CD4-positive, alpha-beta T cell (primary cell): ENCODE measurements around the gene TEKT5. TPM values are rescaled to one million over a fixed set of nuclear protein-coding genes. Genes with fewer than 3 reads are reported as not detected.

Experiments
- ATAC-seq: fragments of 200-7000 bp; cut with Tn5 transposase; one replicate; pipeline ENCODE4 v1.10.0; 2022; ENCODE audit warnings: mild to moderate bottlenecking; ENCODE audit not compliant: poor library complexity
- CTCF ChIA-PET: fragments of 350-600 bp; sonication (Branson Sonifier 250); formaldehyde crosslinking; loops from one replicate; lab custom pipeline; 2021; ENCODE audit warnings: antibody characterized with exemption, inconsistent platforms; lab: Charles Lee
- POLR2A ChIA-PET: fragments of 350-600 bp; sonication (Branson Sonifier 250); formaldehyde crosslinking; loops from one replicate; lab custom pipeline; 2021; ENCODE audit warnings: antibody characterized with exemption, inconsistent platforms; lab: Charles Lee
- DNase-seq, 14 experiments: peaks; one replicate each; pipeline ENCODE4 v3.0.0-alpha.2; 2013 to 2020; ENCODE audit warnings: mixed read lengths in 2 of 14
- H3K27ac ChIP-seq, 2 donors: one replicate each; pipeline versions ENCODE4 v1.5.1 to v1.7.0; 2013; ENCODE audit warnings: low read length in 2 of 2, low read depth in 1 of 2, mild to moderate bottlenecking in 1 of 2
- H3K27me3 ChIP-seq, 2 experiments: 1 replicate in 1 of 2; 2 replicates in 1 of 2; pipeline versions ENCODE4 v1.6.1 to v1.7.0; 2013; ENCODE audit warnings: low read length in 2 of 2, control low read depth in 1 of 2, mild to moderate bottlenecking in 1 of 2, moderate library complexity in 1 of 2; ENCODE audit not compliant: insufficient read depth in 2 of 2, control insufficient read depth in 1 of 2
- H3K36me3 ChIP-seq: one replicate; pipeline ENCODE4 v1.6.1; 2013; ENCODE audit warnings: low read length, control low read depth; ENCODE audit not compliant: insufficient read depth
- H3K4me1 ChIP-seq: one replicate; pipeline ENCODE4 v1.6.1; 2013; ENCODE audit warnings: low read length, control low read depth; ENCODE audit not compliant: insufficient read depth
- H3K4me3 ChIP-seq: one replicate; pipeline ENCODE4 v1.5.1; 2013; ENCODE audit warnings: mild to moderate bottlenecking, low read length, moderate library complexity
- H3K9me3 ChIP-seq, 2 experiments: 1 replicate in 1 of 2; 2 replicates in 1 of 2; pipeline versions ENCODE4 v1.6.1 to v1.7.0; 2013; ENCODE audit warnings: low read length in 2 of 2, mild to moderate bottlenecking in 2 of 2, control low read depth in 1 of 2, moderate library complexity in 1 of 2; ENCODE audit not compliant: control insufficient read depth in 1 of 2, insufficient read depth in 1 of 2
- H3K27ac Mint-ChIP-seq: one replicate; pipeline ENCODE4 v1.8.0; 2020; ENCODE audit warnings: mixed read lengths
- H3K27me3 Mint-ChIP-seq: one replicate; pipeline ENCODE4 v1.8.0; 2021; ENCODE audit warnings: mixed read lengths
- H3K36me3 Mint-ChIP-seq: one replicate; pipeline ENCODE4 v1.8.0; 2021; ENCODE audit warnings: low read depth, mixed read lengths
- H3K4me1 Mint-ChIP-seq: one replicate; pipeline ENCODE4 v1.8.0; 2021; ENCODE audit warnings: low read depth, mixed read lengths
- H3K4me3 Mint-ChIP-seq: one replicate; pipeline ENCODE4 v1.8.0; 2020; ENCODE audit warnings: mild to moderate bottlenecking, mixed read lengths
- H3K9me3 Mint-ChIP-seq: one replicate; pipeline ENCODE4 v1.8.0; 2020; ENCODE audit warnings: mixed read lengths
- CTCF ChIP-seq: fragments of 200-600 bp; IDR thresholded peaks from one replicate; pipeline ENCODE4 v1.8.0; 2022; ENCODE audit warnings: antibody characterized with exemption, mild to moderate bottlenecking
- intact Hi-C, 2 experiments: fragments of 100-400 bp; cut with DNase I in 1 of 2; cut with micrococcal nuclease in 1 of 2; formaldehyde crosslinking; loops; one replicate each; pipeline versions ENCODE4 v1.15.1 to v1.9.0; 2023 to 2025; cut with DNase I, micrococcal nuclease
- total RNA-seq, 174 experiments: library from RNA in 2 of 174; stranded (reverse) in 2 of 174; gene quantifications; one replicate each; pipeline ENCODE4 v1.2.3 and lab custom pipeline; 2021 to 2026

TEKT5 gene
- total RNA-seq, 2 experiments from 2014 or later: not detected

GRCh38 chr16:10641953-10642949, 52.5 kb downstream of the TEKT5 start:
- H3K27ac ChIP-seq: no peak overlapping the region
- Mint-ChIP-seq H3K36me3 (no peaks in the 10 kb centered on the region), H3K27ac (no peak overlapping the region), H3K27me3 (peaks cover 9% of the 10 kb centered on the region), H3K4me1 (no peaks in the 10 kb centered on the region), H3K9me3 (peaks cover 3% of the 10 kb centered on the region), H3K4me3 (no peak overlapping the region)
- intact Hi-C loops: no loop called here
- ChIA-PET POLR2A (no interaction called here), CTCF (no interaction called here)
- H3K9me3 ChIP-seq: peaks cover 0 to 7% of the 10 kb centered on the region in 2 experiments
- H3K4me3 ChIP-seq: no peak overlapping the region
- peaks cover 0 to 7% of the 10 kb centered on the region in 2 experiments for H3K27me3 ChIP-seq
- no peaks in the 10 kb centered on the region for H3K4me1 ChIP-seq
- ATAC-seq: no peak
- TF ChIP-seq CTCF: no peak
- no peaks in the 10 kb centered on the region for H3K36me3 ChIP-seq
- no peak for DNase-seq

- POLR2A ChIA-PET: no interaction called here
- CTCF ChIA-PET: no interaction called here
- Mint-ChIP-seq H3K4me1 (no peaks in the 10 kb centered on the region), H3K27ac (no peak overlapping the region), H3K27me3 (peaks cover 9% of the 10 kb centered on the region), H3K36me3 (no peaks in the 10 kb centered on the region), H3K9me3 (peaks cover 3% of the 10 kb centered on the region), H3K4me3 (no peak overlapping the region)
- no peak for ATAC-seq
- no peak for DNase-seq
- no peak for TF ChIP-seq CTCF
- Histone ChIP-seq H3K27ac (no peak overlapping the region), H3K4me3 (no peak overlapping the region), H3K9me3 (peaks cover 0 to 7% of the 10 kb centered on the region in 2 experiments), H3K27me3 (peaks cover 0 to 7% of the 10 kb centered on the region in 2 experiments), H3K36me3 (no peaks in the 10 kb centered on the region), H3K4me1 (no peaks in the 10 kb centered on the region)
- intact Hi-C loops: no loop called here
Observed at GRCh38 chr16:10641555-10641952, 53.2 kb downstream of the TEKT5 start.

DNA sequence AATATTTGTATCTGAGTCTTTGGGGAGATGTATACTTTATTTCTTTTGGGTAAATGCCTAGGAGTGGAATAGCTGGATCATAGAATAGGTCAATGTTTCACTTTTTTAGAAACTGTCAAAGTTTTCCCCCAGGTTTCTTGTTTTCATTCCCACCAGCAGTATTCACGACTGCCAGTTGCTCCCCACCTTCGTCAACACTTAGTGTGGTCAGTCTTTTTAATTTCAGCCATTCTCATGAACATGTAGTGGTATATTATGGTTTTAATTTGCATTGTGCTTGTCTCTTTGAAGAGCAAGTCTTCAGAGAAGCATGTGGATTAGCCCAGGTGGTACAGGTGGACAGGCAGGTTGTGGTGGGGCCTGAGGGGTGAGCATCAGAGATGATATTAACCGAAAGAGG, 53.8 kb downstream of the TEKT5 start:
- H3K27ac Mint-ChIP-seq: no peak overlapping the region
- no peak overlapping the region for H3K4me3 Mint-ChIP-seq
- no peak for TF ChIP-seq CTCF
- H3K4me1 Mint-ChIP-seq: no peaks in the 10 kb centered on the region
- ChIA-PET CTCF (no interaction called here), POLR2A (no interaction called here)
- H3K27me3 ChIP-seq: peaks cover 0 to 7% of the 10 kb centered on the region in 2 experiments
- intact Hi-C loops: no loop called here
- peaks cover 3% of the 10 kb centered on the region for H3K9me3 Mint-ChIP-seq
- no peaks in the 10 kb centered on the region for H3K4me1 ChIP-seq
- no peaks in the 10 kb centered on the region for H3K36me3 Mint-ChIP-seq
- peaks cover 0 to 8% of the 10 kb centered on the region in 2 experiments for H3K9me3 ChIP-seq
- no peak overlapping the region for H3K4me3 ChIP-seq
- DNase-seq (no peak), ATAC-seq (no peak)
- peaks cover 9% of the 10 kb centered on the region for H3K27me3 Mint-ChIP-seq
- no peak overlapping the region for H3K27ac ChIP-seq
- H3K36me3 ChIP-seq: no peaks in the 10 kb centered on the region
